Psoas muscle (tissue), 8 donors: ENCODE data around the gene FTH1. TPM values are rescaled to one million over a fixed set of nuclear protein-coding genes. Genes with fewer than 3 reads are reported as not detected.
"Not testable (repeated sequence)": the region's sequence is repeated elsewhere in the genome, so short reads cannot be mapped to it uniquely, and the experiment has no call there.

Experiments
- ATAC-seq, 4 donors: fragments of 200-7000 bp; cut with Tn5 transposase; one replicate each; pipeline ENCODE4 v1.9.1; 2020; ENCODE audit warnings: moderate library complexity in 3 of 4, mild to moderate bottlenecking in 2 of 4
- DNase-seq, 2 donors: peaks; one replicate each; pipeline ENCODE4 v3.0.0-alpha.2; 2020
- H3K27ac ChIP-seq: fragments of 200-600 bp; one replicate; pipeline ENCODE4 v1.8.0; 2022
- H3K27me3 ChIP-seq, 3 donors: fragments of 200-600 bp in 1 of 3; one replicate each; pipeline versions ENCODE4 v1.6.1 to v1.8.0; 2013 to 2022; ENCODE audit warnings: low read length in 2 of 3, mild to moderate bottlenecking in 2 of 3, moderate library complexity in 1 of 3; ENCODE audit not compliant: insufficient read depth in 3 of 3
- H3K36me3 ChIP-seq, 2 donors: fragments of 200-600 bp in 1 of 2; one replicate each; pipeline versions ENCODE4 v1.6.1 to v1.8.0; 2013 to 2022; ENCODE audit warnings: low read depth in 1 of 2, mild to moderate bottlenecking in 1 of 2, moderate library complexity in 1 of 2; ENCODE audit not compliant: insufficient read depth in 1 of 2
- H3K4me1 ChIP-seq: fragments of 200-600 bp; one replicate; pipeline ENCODE4 v1.8.0; 2022
- H3K4me3 ChIP-seq: fragments of 200-600 bp; one replicate; pipeline ENCODE4 v1.8.0; 2022; ENCODE audit warnings: mild to moderate bottlenecking
- H3K9me3 ChIP-seq: fragments of 200-600 bp; one replicate; pipeline ENCODE4 v1.8.0; 2022
- CTCF ChIP-seq: fragments of 200-600 bp; IDR thresholded peaks from one replicate; pipeline ENCODE4 v1.8.0; 2022; ENCODE audit warnings: antibody characterized with exemption
- WGBS, 3 donors: extraction: QIAGEN DNeasy Blood & Tissue Kit; methylation state at CpG; one replicate each; pipeline versions ENCODE4 v1.1.6 to v1.1.7; 2013; 5-methylcytosine and 5-hydroxymethylcytosine counted together
- intact Hi-C, 2 donors: fragments of 100-400 bp; cut with DNase I; formaldehyde crosslinking; loops; one replicate each; pipeline versions ENCODE4 v1.11.0 to v1.14.2; 2022
- polyA plus RNA-seq, 3 donors: library from polyadenylated mRNA; stranded (reverse); fragments of 200-250 nt; gene quantifications; one replicate each; pipeline ENCODE4 v1.2.3, GENCODE V29; 2013
- total RNA-seq, 4 donors: library from RNA; stranded (reverse); fragmentation: NEBNext Ultra II Directional in 2 of 4; extraction: Animal tissue kit (Norgen Biotek cat#: 25700) in 2 of 4; gene quantifications; one replicate each; pipeline versions ENCODE4 v1.2.1 to v1.2.4, GENCODE V29; 2021 to 2023
- donor health status: healthy with polysubstance abuse.
- donor health status: DM: no; HTN: no; CAD: no; lungs with moderate emphysema.
- donor health status: Bipolar disorder and iron deficiency.
- donor health status: healthy.
- donor health status: DM: yes; HTN: yes; CAD: no.
- donor health status: DM: no; HTN: no; CAD: no.
- donor health status: DM: no; HTN: no; CAD: no.
- donor health status: DM: yes; HTN: yes; CAD: no.

FTH1 gene
- total and polyA plus RNA-seq, 7 donors = 2,269 to 16,176 (median 3,132) TPM

GRCh38 chr11:62012451-62012831, 45.0 kb upstream of the FTH1 start:
- no peak overlapping the region for H3K4me3 ChIP-seq
- no peaks in the 10 kb centered on the region for H3K9me3 ChIP-seq
- H3K36me3 ChIP-seq = no peaks in the 10 kb centered on the region
- no peak overlapping the region for H3K27ac ChIP-seq
- ATAC-seq (no peak), DNase-seq (no peak)
- no peak for TF ChIP-seq CTCF
- H3K4me1 ChIP-seq = no peaks in the 10 kb centered on the region
- intact Hi-C loops = no loop called here
- no peaks in the 10 kb centered on the region for H3K27me3 ChIP-seq
- WGBS, 3 donors = 85 to 90% (median 86%) methylated on average over 3 of the region's 3 CpGs

DNA sequence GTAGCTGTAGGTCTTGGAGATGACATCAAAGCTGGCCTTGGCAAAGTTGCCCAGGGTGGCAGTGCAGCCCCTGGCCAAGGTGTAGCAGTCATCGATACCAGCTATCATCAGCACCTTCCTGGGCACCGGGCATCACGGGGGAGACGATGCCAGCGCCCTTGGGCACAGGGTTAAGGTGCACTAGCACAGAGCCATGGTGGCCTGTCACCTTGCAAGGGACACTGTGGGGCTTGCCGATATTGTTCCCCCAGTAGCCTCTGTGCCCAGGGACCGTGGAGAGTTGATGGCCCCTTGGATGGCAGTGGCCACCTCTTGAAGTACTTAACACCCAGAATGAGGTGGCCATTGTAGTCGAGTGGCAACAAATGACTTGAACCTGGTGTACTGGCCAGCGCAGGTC, 44.4 kb upstream of the FTH1 start:
- intact Hi-C loops = no loop called here
- no peak for TF ChIP-seq CTCF
- DNase-seq (no peak), ATAC-seq (no peak)
- Histone ChIP-seq H3K27ac (no peak overlapping the region), H3K36me3 (no peaks in the 10 kb centered on the region), H3K4me3 (no peak overlapping the region), H3K9me3 (no peaks in the 10 kb centered on the region), H3K27me3 (no peaks in the 10 kb centered on the region), H3K4me1 (no peaks in the 10 kb centered on the region)
- WGBS, 3 donors = 97 to 99% (median 98%) methylated on average over 9 of the region's 9 CpGs

GRCh38 chr11:62010935-62011528, 43.6 kb upstream of the FTH1 start:
- no peak for DNase-seq
- no peak overlapping the region for H3K27ac ChIP-seq
- ATAC-seq = no peak
- no peak overlapping the region for H3K4me3 ChIP-seq
- no peaks in the 10 kb centered on the region for H3K9me3 ChIP-seq
- no peak for TF ChIP-seq CTCF
- no peaks in the 10 kb centered on the region for H3K4me1 ChIP-seq
- no peaks in the 10 kb centered on the region for H3K36me3 ChIP-seq
- no peaks in the 10 kb centered on the region for H3K27me3 ChIP-seq
- intact Hi-C loops = no loop called here
- 87 to 96% (median 93%) methylated on average over 4 of the region's 4 CpGs for WGBS, 3 donors

DNA sequence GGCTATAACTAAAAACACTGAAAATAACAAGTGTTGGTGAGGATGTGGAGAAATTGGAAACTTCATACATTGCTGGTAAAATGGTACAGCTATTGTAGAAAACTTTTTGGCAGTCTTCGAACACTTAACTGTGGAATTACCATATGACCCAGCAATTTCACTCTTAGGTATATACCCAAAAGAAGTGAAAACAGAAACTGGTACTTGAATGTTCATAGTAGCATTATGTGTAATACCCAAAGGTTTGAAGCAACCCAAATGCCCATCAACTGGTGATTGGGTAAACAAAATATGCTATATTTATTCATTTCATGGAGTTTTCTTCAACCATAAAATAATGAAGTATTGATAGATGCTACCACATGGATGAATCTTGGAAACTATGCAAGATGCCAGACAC, 40.8 kb upstream of the FTH1 start:
- intact Hi-C loops = no loop called here
- Histone ChIP-seq H3K9me3 (no peaks in the 10 kb centered on the region), H3K36me3 (no peaks in the 10 kb centered on the region), H3K4me3 (no peak overlapping the region), H3K27ac (no peak overlapping the region), H3K27me3 (peaks cover 0 to 11% (median 0%) of the 10 kb centered on the region in 3 donors), H3K4me1 (no peaks in the 10 kb centered on the region)
- ATAC-seq (no peak), DNase-seq (no peak)
- no peak for TF ChIP-seq CTCF
- 92 to 97% (median 94%) methylated on average over 1 of the region's 1 CpG for WGBS, 3 donors

GRCh38 chr11:62004473-62004872, 37.0 kb upstream of the FTH1 start:
- DNase-seq (peak; percentile 47 to 64), ATAC-seq (peak; percentile 47 to 77 (median 64))
- intact Hi-C loops = no loop called here
- TF ChIP-seq CTCF = no peak
- Histone ChIP-seq H3K27ac (no peak overlapping the region), H3K27me3 (peaks cover 0 to 11% (median 0%) of the 10 kb centered on the region in 3 donors), H3K9me3 (no peaks in the 10 kb centered on the region), H3K36me3 (no peaks in the 10 kb centered on the region), H3K4me3 (no peak overlapping the region), H3K4me1 (no peaks in the 10 kb centered on the region)
- 19 to 47% (median 26%) methylated on average over 2 of the region's 2 CpGs for WGBS, 3 donors

- peaks cover 0 to 11% (median 0%) of the 10 kb centered on the region in 3 donors for H3K27me3 ChIP-seq
- H3K4me3 ChIP-seq, H3K9me3 ChIP-seq, H3K36me3 ChIP-seq, H3K4me1 ChIP-seq, DNase-seq, H3K27ac ChIP-seq, ATAC-seq, intact Hi-C loops: not testable (repeated sequence)
- 90 to 91% (median 91%) methylated on average over 8 of the region's 8 CpGs for WGBS, 3 donors
These were observed 34.8 kb upstream of the FTH1 start for GRCh38 chr11:62002283-62002682.
